ENCODE results near the gene PRKAA2. TPM values are rescaled to one million over a fixed set of nuclear protein-coding genes. Genes with fewer than 3 reads are reported as not detected.

The PRKAA2 gene
- total and polyA plus RNA-seq, 9 donors: 0.81 to 5.4 (median 3.5) TPM

DNA sequence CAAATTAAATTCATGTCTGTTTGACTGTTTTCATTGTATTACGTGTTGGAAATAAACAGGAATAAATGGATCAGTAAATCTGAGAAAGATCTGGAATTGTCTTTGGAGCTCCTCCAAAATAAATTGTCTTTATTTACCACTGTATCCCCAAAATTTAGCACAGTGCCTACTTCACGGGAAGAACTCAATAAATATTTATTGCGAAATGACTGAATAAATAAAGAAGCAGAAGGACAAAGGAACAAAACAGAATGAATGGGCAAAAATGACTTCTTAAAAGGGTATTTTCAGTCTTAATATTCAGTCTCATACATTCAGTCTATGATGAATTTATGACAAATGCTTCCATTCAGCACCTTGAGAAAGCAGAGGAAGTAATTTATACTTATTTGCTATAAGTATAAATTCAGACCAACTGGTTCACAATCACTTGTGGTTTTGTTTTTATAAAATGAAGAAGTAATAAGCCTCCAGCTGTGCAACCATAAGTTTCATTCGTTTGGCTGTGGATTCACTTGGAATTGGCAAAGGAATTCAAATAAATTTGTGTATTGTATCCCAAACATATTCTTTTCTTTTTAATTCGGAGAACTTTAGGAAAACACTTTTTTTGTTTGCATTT, 19.2 kb upstream of the PRKAA2 start:
- TF ChIP-seq POLR2A (IDR thresholded peaks at IDR 0.05) (no peak), EP300 (IDR thresholded peaks at IDR 0.05) (no peak)
- TF ChIP-seq, protein P1, sequence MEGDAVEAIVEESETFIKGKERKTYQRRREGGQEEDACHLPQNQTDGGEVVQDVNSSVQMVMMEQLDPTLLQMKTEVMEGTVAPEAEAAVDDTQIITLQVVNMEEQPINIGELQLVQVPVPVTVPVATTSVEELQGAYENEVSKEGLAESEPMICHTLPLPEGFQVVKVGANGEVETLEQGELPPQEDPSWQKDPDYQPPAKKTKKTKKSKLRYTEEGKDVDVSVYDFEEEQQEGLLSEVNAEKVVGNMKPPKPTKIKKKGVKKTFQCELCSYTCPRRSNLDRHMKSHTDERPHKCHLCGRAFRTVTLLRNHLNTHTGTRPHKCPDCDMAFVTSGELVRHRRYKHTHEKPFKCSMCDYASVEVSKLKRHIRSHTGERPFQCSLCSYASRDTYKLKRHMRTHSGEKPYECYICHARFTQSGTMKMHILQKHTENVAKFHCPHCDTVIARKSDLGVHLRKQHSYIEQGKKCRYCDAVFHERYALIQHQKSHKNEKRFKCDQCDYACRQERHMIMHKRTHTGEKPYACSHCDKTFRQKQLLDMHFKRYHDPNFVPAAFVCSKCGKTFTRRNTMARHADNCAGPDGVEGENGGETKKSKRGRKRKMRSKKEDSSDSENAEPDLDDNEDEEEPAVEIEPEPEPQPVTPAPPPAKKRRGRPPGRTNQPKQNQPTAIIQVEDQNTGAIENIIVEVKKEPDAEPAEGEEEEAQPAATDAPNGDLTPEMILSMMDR (IDR thresholded peaks at IDR 0.05): no peak
- intact Hi-C loops (cut with DNase I): no loop called here
- no peak for DNase-seq
- WGBS, 3 donors: 30 to 45% (median 32%) methylated on average over 5 of the region's 5 CpGs
- Histone ChIP-seq H3K36me3 (no peaks in the 10 kb centered on the region), H3K27ac (no peak overlapping the region), H3K27me3 (no peaks in the 10 kb centered on the region), H3K9me3 (no peaks in the 10 kb centered on the region), H3K4me1 (ENCODE audit: insufficient read depth) (no peaks in the 10 kb centered on the region), H3K4me3 (no peak overlapping the region)

DNA sequence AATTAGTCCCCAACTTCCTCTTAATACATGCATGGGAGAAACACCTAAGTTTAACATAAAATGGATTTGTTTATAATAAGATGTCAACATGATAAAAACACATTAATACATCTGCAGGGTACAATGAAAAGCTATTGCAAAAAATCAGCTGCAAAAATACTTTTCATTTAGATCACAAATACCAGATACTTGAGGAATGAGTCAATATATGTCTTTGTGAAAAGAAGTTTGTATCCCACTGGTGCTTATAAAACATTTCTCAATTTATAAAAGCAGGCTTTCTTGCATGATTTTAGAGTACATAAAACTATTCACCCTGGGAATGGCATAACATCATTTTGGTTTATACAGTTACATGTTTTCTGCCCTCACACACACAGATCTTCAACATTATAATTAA, 18.6 kb upstream of the PRKAA2 start:
- intact Hi-C loops (cut with DNase I): no loop called here
- no peak for TF ChIP-seq EP300 (IDR thresholded peaks at IDR 0.05)
- TF ChIP-seq, protein P1 (IDR thresholded peaks at IDR 0.05): no peak
- TF ChIP-seq POLR2A (IDR thresholded peaks at IDR 0.05): no peak
- DNase-seq: no peak

DNA sequence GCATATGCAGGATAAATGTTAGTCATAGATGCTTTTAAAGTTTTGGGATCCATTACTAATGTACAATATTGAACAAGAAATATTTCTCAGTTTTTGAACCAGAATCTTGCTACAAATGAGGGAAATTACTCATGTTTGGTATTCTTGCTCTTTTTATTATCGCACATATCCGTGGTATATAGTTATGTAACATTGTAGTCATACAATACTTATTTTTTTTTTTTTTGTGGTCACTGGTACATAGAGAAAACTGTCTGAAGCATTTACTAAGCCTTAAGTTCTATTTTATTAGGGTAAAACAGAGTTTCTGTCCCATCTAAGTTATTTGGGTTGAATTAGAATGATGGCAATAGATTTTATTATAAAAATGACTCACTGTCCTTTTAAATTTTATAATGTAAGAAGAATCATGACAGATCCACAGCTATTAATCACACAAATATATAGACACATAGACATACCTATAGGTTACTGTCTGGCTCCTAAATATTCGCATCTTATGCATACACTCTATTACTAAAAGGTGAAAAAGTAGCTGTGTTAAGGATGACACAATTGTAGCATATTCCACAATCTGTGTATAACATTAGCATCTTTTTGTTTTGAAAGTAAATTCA, 18.0 kb upstream of the PRKAA2 start:
- no peak overlapping the region for H3K27ac ChIP-seq
- H3K9me3 ChIP-seq: no peaks in the 10 kb centered on the region
- no peaks in the 10 kb centered on the region for H3K4me1 ChIP-seq (ENCODE audit: insufficient read depth)
- TF ChIP-seq EP300 (IDR thresholded peaks at IDR 0.05) (no peak), POLR2A (IDR thresholded peaks at IDR 0.05) (no peak)
- TF ChIP-seq, protein P1 (IDR thresholded peaks at IDR 0.05): no peak
- no peaks in the 10 kb centered on the region for H3K27me3 ChIP-seq
- 74 to 87% (median 79%) methylated on average over 3 of the region's 3 CpGs for WGBS, 3 donors
- intact Hi-C loops (cut with DNase I): no loop called here
- DNase-seq: no peak
- no peak overlapping the region for H3K4me3 ChIP-seq
- no peaks in the 10 kb centered on the region for H3K36me3 ChIP-seq

More for the DNA sequence above, 18.6 kb upstream of the PRKAA2 start:
- Histone ChIP-seq H3K9me3 (no peaks in the 10 kb centered on the region), H3K27me3 (no peaks in the 10 kb centered on the region), H3K27ac (no peak overlapping the region), H3K4me1 (ENCODE audit: insufficient read depth) (no peaks in the 10 kb centered on the region), H3K4me3 (no peak overlapping the region), H3K36me3 (no peaks in the 10 kb centered on the region)

DNA sequence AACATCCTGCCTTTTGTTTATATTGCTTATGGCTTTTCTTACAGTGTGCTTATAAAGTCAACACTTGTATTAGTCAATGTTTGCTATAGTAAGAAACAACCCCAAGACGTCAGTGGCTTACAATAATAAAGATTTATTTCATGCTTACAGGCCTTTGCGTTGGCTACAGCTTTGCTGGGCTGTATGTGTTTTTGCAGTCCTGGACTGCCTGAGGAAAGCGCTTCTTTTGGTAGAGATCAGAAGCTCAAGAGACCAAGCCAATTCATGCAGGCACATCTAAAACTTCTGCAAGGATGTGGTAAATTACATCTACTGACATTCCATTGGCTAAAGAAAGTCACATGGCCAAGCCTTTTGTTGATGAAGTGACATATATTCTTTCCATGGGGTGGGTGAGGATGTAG, 17.5 kb upstream of the PRKAA2 start:
- Histone ChIP-seq H3K4me3 (no peak overlapping the region), H3K4me1 (ENCODE audit: insufficient read depth) (no peaks in the 10 kb centered on the region), H3K36me3 (no peaks in the 10 kb centered on the region), H3K9me3 (no peaks in the 10 kb centered on the region), H3K27ac (no peak overlapping the region), H3K27me3 (no peaks in the 10 kb centered on the region)
- intact Hi-C loops (cut with DNase I): no loop called here
- no peak for DNase-seq
- 63 to 77% (median 74%) methylated on average over 3 of the region's 3 CpGs for WGBS, 3 donors
- TF ChIP-seq EP300 (IDR thresholded peaks at IDR 0.05): no peak
- no peak for TF ChIP-seq POLR2A (IDR thresholded peaks at IDR 0.05)
- TF ChIP-seq, protein P1 (IDR thresholded peaks at IDR 0.05): no peak

All from ovary (tissue), 9 donors.